HG03097 (cell line): ENCODE data around the gene FLII.
"Not testable (repeated sequence)": the region's sequence is repeated elsewhere in the genome, so short reads cannot be mapped to it uniquely, and the experiment has no call there.

Experiments used
- ATAC-seq: cut with Tn5 transposase; IDR thresholded peaks from one replicate; pipeline ENCODE4 v1.9.1; 2021; ENCODE audit not compliant: unreplicated experiment, low FRiP score

FLII gene

DNA sequence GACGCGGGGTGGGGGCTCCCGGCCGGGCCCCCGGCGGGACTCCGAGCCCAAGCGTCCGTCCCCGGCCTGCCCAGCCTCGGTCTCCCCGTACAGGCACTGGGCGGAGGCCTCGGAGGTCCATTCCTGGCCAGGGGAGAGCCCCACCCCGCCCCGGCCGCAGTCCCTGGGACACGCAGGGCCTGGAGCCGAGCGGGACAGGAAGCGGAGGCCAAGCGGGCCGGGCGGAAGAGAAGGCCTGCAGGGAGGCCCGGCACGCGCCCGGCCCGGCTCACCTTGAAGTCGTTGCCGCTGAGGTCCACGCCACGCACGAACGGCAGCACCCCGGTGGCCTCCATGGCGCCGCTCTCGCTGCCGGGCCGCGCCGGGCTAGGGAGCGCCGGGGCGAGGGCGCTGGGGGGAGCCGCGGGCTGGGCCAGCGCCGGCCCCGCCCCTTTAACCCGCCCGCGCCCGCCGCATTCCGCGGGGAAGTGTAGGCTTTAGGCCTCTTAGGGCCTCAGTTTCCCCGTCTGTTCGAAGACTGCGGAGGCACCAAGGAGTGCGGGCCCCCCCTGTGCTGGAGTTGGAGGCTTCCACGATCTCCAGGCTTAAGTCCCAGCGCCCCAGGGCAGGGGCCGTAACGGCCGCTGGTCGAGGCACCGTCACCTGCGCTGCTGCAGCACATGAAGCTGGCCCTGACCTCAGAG is at the start of gene FLII:
TSS of gene FLII (minus strand) at position 383 of the 683 bp plus-strand sequence. CDS start at position 335, 48 bp downstream.
- ATAC-seq, result peak; percentile 17

GRCh38 chr17:18303206-18303605 is 44.7 kb upstream of the FLII start:
- not testable (repeated sequence) for ATAC-seq

DNA sequence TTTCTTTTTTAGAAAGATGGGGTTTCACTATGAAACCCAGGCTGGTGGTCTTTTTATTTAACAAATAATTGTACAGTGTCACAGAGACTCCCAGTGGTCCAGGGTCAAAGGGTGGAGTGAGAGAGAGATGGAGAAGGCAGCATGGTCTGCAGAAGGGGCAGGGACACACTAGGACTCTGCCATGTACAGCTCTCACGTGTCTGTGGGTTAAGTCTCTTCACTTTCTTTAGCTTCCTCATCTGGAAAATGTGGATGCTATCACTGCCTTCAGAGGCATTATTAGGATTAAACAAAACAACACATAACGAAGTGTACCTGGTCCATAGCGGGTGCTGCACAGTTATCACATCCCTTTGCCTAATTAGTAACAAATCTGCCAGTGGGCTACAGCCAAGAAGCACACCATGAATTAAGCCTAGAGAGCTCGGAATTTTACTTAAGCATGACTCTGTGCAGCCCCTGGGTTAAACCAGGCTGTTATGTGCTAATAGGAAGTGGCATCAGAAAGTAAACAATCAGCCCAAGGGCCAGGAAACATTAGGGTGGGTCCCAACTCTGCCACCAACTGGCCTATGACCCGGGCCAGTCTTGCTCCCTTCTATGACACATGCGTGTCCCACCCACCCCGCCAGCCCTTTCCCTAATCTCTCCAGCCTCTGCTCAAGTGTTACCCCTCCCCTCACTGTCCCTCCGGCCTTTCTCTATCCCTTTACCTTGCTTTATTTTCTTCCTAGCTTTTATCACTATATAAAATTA is 42.4 kb upstream of the FLII start:
- ATAC-seq, result no peak

GRCh38 chr17:18298061-18298460 is 39.5 kb upstream of the FLII start:
- ATAC-seq, result not testable (repeated sequence)

DNA sequence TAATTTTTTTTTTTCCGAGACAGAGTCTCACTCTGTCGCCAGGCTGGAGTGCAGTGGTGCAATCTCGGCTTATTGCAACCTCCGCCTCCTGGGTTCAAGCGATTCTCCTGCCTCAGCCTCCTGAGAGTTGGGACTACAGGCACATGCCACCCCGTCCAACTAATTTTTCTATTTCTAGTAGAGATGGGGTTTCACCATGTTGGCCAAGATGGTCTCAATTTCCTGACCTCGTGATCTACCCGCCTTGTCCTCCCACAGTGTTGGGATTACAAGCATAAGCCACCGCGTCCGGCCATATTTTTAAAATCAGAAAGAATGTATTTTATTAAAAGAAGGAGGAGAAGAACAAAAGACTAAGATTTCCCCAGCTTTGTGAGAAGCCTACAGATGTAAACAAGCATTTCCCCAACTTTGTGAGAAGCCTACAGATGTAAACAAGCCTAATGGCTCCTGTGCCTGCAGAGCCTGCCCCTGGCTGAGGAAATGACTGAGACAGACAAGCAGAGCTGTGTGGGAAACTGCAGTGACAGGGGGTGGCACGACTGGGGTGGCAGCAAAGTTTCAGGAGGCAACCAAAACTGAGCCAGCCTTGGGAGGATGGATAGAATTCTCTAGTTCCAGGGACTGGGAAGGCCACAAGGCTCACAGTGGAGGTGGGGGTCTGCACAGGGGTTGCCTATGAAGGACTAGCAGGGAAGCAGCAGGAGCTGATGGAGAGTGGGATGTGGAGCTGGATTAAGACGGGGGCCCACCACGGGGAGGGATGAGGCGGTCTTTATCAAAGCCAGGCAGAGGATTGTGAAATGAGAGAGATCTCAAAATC is 33.4 kb upstream of the FLII start:
- ATAC-seq, result no peak

DNA sequence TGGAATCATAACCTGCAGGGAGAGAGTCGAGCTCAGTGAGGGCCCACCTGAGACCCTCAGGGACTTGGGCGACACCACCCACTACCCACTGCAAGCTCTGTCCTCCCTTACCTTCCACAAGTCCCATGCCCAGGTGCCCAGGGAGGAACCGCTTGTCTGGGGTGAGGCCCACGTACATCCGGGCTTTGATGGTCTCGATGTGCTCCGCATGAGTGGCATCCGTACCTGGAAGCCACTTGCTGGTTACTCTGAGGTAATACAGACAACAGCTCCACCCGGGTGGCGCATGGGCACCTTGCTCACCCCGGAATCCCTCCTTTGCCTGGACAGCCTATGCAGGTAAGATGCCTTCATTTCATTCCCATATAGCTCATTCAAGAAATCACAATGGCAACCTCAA is 26.8 kb upstream of the FLII start:
- ATAC-seq, result no peak

- ATAC-seq, result no peak
Measured at GRCh38 chr17:18281788-18282187, 23.2 kb upstream of the FLII start.

DNA sequence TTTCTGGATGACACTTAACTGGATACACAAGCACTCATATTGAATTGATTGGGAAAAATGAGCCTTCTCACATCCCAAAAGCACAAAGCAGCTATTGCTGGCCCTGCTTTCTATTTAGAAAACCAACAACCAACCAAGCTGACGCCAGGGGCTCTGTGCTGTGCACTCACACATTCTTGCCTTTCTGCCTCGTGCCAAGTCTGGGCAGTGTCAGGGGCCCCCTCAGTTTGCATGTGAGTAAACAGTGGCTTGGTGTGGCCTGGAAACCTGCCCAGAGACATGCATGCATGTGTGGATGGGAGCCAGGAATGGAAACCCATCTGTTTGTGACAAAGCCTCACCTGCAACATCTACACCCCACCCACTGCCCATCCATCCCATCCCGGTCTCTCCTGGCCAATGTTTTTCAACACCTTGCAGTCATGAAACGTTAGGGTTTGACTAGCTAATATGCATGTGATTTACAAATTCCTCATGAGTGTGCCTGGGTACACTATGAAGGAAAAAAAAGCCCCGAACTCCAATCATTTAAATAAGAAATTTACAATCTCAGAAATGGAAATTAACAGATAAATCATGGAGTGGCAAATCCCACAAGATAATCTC is 22.3 kb upstream of the FLII start:
- ATAC-seq, result no peak

DNA sequence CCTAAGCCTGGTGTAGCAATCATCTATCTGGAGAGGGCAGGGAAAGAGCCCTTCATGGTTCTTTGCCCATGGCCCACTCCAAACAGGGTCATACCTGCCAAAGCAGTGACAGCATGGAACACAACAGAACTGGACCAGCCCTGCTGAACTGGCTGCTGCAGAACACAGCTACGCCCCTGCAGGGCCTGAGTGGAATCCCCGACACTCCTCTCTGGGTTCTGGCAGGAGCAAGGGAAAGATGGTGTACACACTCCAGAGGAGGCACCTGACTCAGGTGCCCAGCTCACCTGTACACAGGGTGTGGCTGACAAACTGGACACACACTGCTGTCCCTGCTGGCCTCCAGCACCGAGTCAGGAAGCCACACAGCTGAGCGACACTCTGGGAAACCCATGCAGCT is 21.7 kb upstream of the FLII start:
- ATAC-seq, result no peak

DNA sequence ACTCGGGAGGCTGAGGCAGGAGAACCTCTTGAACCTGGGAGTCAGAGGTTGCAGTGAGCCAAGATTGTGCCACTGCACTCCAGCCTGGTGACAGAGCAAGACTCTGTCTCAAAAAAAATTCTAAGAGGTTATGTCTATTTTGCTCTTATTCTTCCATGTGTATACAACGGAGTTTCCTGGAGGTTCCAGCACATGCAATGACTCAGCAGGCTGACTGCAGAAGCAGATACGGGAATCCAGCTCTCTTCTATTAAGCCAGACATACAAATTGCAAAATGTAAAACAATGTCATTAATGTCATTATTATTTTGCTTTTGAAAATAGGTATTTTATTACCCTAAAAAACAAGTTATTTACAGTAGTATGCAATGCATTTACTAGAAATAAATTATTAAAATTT is 20.3 kb upstream of the FLII start:
- no peak for ATAC-seq

- ATAC-seq, result no peak
Measured at GRCh38 chr17:18277076-18277475, 18.5 kb upstream of the FLII start.

GRCh38 chr17:18270046-18270931 is 11.8 kb upstream of the FLII start:
- ATAC-seq, result no peak

GRCh38 chr17:18267927-18268711 is 9.6 kb upstream of the FLII start:
- no peak for ATAC-seq

- ATAC-seq, result no peak
Measured at GRCh38 chr17:18267366-18267765, 8.8 kb upstream of the FLII start.

DNA sequence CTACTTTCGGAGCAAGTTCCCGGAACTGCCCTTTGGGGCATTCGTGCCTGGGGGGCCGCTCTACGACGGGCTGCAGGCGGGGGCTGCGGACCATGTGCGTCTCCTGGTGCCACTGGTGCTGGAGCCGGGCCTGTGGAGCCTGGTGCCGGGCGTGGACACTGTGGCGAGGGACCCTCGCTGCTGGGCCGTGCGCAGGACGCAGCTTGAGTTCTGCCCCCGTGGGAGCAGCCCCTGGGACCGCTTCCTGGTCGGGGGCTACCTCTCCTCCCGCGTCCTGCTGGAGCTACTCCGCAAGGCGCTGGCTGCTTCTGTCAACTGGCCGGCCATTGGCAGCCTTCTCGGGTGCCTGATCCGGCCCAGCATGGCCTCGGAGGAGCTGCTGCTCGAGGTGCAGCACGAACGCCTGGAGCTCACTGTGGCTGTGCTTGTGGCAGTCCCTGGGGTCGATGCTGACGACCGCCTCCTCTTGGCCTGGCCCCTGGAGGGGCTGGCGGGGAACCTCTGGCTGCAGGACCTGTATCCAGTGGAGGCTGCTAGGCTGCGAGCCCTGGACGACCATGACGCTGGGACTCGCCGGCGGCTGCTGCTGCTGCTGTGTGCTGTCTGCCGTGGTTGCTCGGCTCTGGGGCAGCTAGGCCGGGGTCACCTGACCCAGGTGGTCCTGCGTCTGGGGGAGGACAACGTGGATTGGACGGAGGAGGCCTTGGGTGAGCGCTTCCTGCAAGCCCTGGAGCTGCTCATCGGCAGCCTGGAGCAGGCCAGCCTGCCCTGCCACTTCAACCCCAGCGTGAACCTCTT is 5.5 kb upstream of the FLII start:
- ATAC-seq, result no peak

GRCh38 chr17:18262641-18263040 is 4.1 kb upstream of the FLII start:
- no peak for ATAC-seq

GRCh38 chr17:18262111-18262510 is 3.6 kb upstream of the FLII start:
- ATAC-seq, result no peak

DNA sequence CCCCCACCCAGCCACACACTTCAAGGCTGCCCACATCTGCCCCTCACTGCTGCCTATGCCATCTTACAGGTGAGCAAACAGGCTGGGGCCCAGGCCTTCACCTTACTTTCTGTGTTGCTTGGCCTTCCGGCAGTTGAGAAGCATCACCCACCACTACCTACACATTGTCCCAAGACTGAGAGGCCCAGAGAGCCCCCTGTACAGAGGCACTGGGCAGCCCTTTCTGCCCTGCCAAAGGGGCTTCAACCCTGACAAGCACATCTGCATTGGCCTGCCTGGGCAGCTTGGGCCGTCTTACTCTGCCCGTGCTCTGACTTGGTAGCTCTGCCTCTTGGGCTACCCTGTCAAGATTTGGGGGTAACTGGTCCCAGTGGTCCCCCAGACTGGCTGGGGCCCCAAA is 3.1 kb upstream of the FLII start:
- no peak for ATAC-seq
